Activated CD4-positive, alpha-beta T cell treated with anti-CD3 and anti-CD28 coated beads, Interleukin-2, Interleukin-4, amounts not matched to agents 100 ng/mL and 50 ng/mL, durations not matched to agents 16 hours and 8 hours (primary cell): ENCODE results near the gene MRPS34.

Experiments used
- DNase-seq: peaks from one replicate; pipeline ENCODE4 v3.0.0-alpha.2; 2020; ENCODE audit warnings: low spot score

The MRPS34 gene

GRCh38 chr16:1769402-1770300, 3.3 kb downstream of the MRPS34 start:
- DNase-seq = no peak

- DNase-seq = no peak
Observed at GRCh38 chr16:1768767-1769401, 4.0 kb downstream of the MRPS34 start.

GRCh38 chr16:1768061-1768766, 4.7 kb downstream of the MRPS34 start:
- no peak for DNase-seq

- no peak for DNase-seq
Observed at GRCh38 chr16:1767116-1767994, 5.6 kb downstream of the MRPS34 start.

GRCh38 chr16:1766701-1767100, 6.2 kb downstream of the MRPS34 start:
- DNase-seq = no peak

GRCh38 chr16:1766231-1766630, 6.7 kb downstream of the MRPS34 start:
- DNase-seq = no peak

GRCh38 chr16:1765826-1766225, 7.1 kb downstream of the MRPS34 start:
- no peak for DNase-seq

- no peak for DNase-seq
Observed at GRCh38 chr16:1764971-1765370, 8.0 kb downstream of the MRPS34 start.

- DNase-seq = no peak
Observed at GRCh38 chr16:1763521-1764511, 9.1 kb downstream of the MRPS34 start.

- no peak for DNase-seq
Observed at GRCh38 chr16:1762879-1763520, 9.9 kb downstream of the MRPS34 start.

GRCh38 chr16:1762196-1762878, 10.6 kb downstream of the MRPS34 start:
- DNase-seq = no peak

- no peak for DNase-seq
Observed at GRCh38 chr16:1761751-1762150, 11.2 kb downstream of the MRPS34 start.

- DNase-seq = no peak
Observed at GRCh38 chr16:1760911-1761310, 12.0 kb downstream of the MRPS34 start.

GRCh38 chr16:1759511-1759910, 13.4 kb downstream of the MRPS34 start:
- no peak for DNase-seq

GRCh38 chr16:1758923-1759322, 14.0 kb downstream of the MRPS34 start:
- DNase-seq = no peak

- DNase-seq = no peak
Observed at GRCh38 chr16:1757714-1758461, 15.0 kb downstream of the MRPS34 start.

GRCh38 chr16:1754204-1754603, 18.7 kb downstream of the MRPS34 start:
- no peak for DNase-seq

GRCh38 chr16:1752853-1753252, 20.1 kb downstream of the MRPS34 start:
- no peak for DNase-seq

- no peak for DNase-seq
Observed at GRCh38 chr16:1751946-1752345, 21.0 kb downstream of the MRPS34 start.
